ENCODE measurements around the gene INSYN1. TPM values are rescaled to one million over a fixed set of nuclear protein-coding genes. Genes with fewer than 3 reads are reported as not detected.
A peak's percentile ranks its signal among the peaks of the same experiment; 100 is the strongest.

Gene INSYN1
- total and polyA plus RNA-seq, 2 of the 13 experiments (the other 11 are each of a cell fraction or from before 2014, with no cell fraction given): not detected

GRCh38 chr15:73700041-73700842 is 52.9 kb downstream of the INSYN1 start (continued):
- 0 out of 2 replicates have a peak, but pooled peaks have one; percentile 18 for TF ChIP-seq THRA (CRISPR knock-in tag; IDR thresholded peaks at IDR 0.05; ENCODE audit: borderline replicate concordance)
- 0 out of 2 replicates have a peak, but pooled peaks have one; percentile 22 for TF ChIP-seq HMGXB3 (CRISPR knock-in tag; IDR thresholded peaks at IDR 0.05; ENCODE audit: borderline replicate concordance)
- peak; percentile 35; the same call in 1 of the 2 replicates for TF ChIP-seq CHD4 (IDR thresholded peaks at IDR 0.05; ENCODE audit: borderline replicate concordance, low read length)
- peak; percentile 44; the same call in 1 of the 2 replicates for TF ChIP-seq ZKSCAN1 (IDR thresholded peaks at IDR 0.05; ENCODE audit: low read length)
- 0 out of 2 replicates have a peak, but pooled peaks have one; percentile 34 for TF ChIP-seq MIER3 (CRISPR knock-in tag; IDR thresholded peaks at IDR 0.05; ENCODE audit: borderline replicate concordance)
- no peak for TF ChIP-seq CEBPG (CRISPR knock-in tag; IDR thresholded peaks at IDR 0.05)
- TF ChIP-seq CTCF (CRISPR knock-in tag; IDR thresholded peaks at IDR 0.05): peak; percentile 89
- no peak for TF ChIP-seq ZNF335 (CRISPR knock-in tag; IDR thresholded peaks at IDR 0.05)
- TF ChIP-seq ZNF33A (CRISPR knock-in tag; IDR thresholded peaks at IDR 0.05; ENCODE audit: borderline replicate concordance): 0 out of 2 replicates have a peak, but pooled peaks have one; percentile 47
- TF ChIP-seq RCOR2 (CRISPR knock-in tag; IDR thresholded peaks at IDR 0.05): 0 out of 2 replicates have a peak, but pooled peaks have one; percentile 23
- no peak for TF ChIP-seq ZNF407 (CRISPR knock-in tag; IDR thresholded peaks at IDR 0.05; ENCODE audit: not compliant biosample characterization)

Data from HepG2 (cell line).